Osteocyte (in vitro differentiated cells): ENCODE measurements around the gene KCMF1. TPM values are rescaled to one million over a fixed set of nuclear protein-coding genes. Genes with fewer than 3 reads are reported as not detected.

Source experiments
- DNase-seq: peaks from one replicate; pipeline ENCODE4 v3.0.0; 2021; ENCODE audit warnings: mixed read lengths; ENCODE audit not compliant: unreplicated experiment; ENCODE audit errors: extremely low spot score
- H3K27ac Mint-ChIP-seq: one replicate; pipeline ENCODE4 v1.8.0; 2021; ENCODE audit warnings: mild to moderate bottlenecking, mixed read lengths; ENCODE audit not compliant: unreplicated experiment
- H3K27me3 Mint-ChIP-seq: one replicate; pipeline ENCODE4 v1.8.0; 2021; ENCODE audit warnings: mixed read lengths; ENCODE audit not compliant: unreplicated experiment
- H3K36me3 Mint-ChIP-seq: one replicate; pipeline ENCODE4 v1.8.0; 2021; ENCODE audit warnings: mixed read lengths; ENCODE audit not compliant: unreplicated experiment
- H3K4me1 Mint-ChIP-seq: one replicate; pipeline ENCODE4 v1.8.0; 2021; ENCODE audit warnings: mixed read lengths; ENCODE audit not compliant: unreplicated experiment
- H3K4me3 Mint-ChIP-seq: one replicate; pipeline ENCODE4 v1.8.0; 2021; ENCODE audit warnings: mild to moderate bottlenecking, moderate library complexity, mixed read lengths; ENCODE audit not compliant: unreplicated experiment
- H3K9me3 Mint-ChIP-seq: one replicate; pipeline ENCODE4 v1.8.0; 2021; ENCODE audit warnings: mixed read lengths; ENCODE audit not compliant: unreplicated experiment
- CTCF ChIP-seq: fragments of 200-600 bp; sonication (generic); IDR thresholded peaks from 2 replicates; pipeline ENCODE4 v1.5.0; 2021; ENCODE audit warnings: antibody characterized with exemption, mild to moderate bottlenecking, moderate library complexity
- total RNA-seq: library from RNA; stranded (reverse); gene quantifications from 2 replicates; pipeline ENCODE4 v1.2.1, GENCODE V29; 2021

The KCMF1 gene
- total RNA-seq, 1 donor from 2014 or later: 67.2 TPM

- no peaks in the 10 kb centered on the region for H3K36me3 Mint-ChIP-seq
- H3K4me1 Mint-ChIP-seq: peaks cover 42% of the 10 kb centered on the region
- no peaks in the 10 kb centered on the region for H3K27me3 Mint-ChIP-seq
- H3K9me3 Mint-ChIP-seq: no peaks in the 10 kb centered on the region
- H3K4me3 Mint-ChIP-seq: no peak overlapping the region
- peak overlapping the region; percentile 77 for H3K27ac Mint-ChIP-seq
- no peak for TF ChIP-seq CTCF
- DNase-seq: no peak
These were observed 47.1 kb downstream of the KCMF1 start for GRCh38 chr2:85018049-85018447.

- Mint-ChIP-seq H3K9me3 (no peaks in the 10 kb centered on the region), H3K27ac (no peak overlapping the region), H3K4me3 (no peak overlapping the region), H3K4me1 (peaks cover 41% of the 10 kb centered on the region), H3K36me3 (peaks cover 2% of the 10 kb centered on the region), H3K27me3 (no peaks in the 10 kb centered on the region)
- no peak for TF ChIP-seq CTCF
- no peak for DNase-seq
These were observed 48.2 kb downstream of the KCMF1 start for GRCh38 chr2:85019121-85019520.

- Mint-ChIP-seq H3K4me3 (no peak overlapping the region), H3K36me3 (peaks cover 5% of the 10 kb centered on the region), H3K27ac (no peak overlapping the region), H3K27me3 (no peaks in the 10 kb centered on the region), H3K4me1 (peaks cover 19% of the 10 kb centered on the region), H3K9me3 (no peaks in the 10 kb centered on the region)
- no peak for DNase-seq
- no peak for TF ChIP-seq CTCF
These were observed 51.3 kb downstream of the KCMF1 start for GRCh38 chr2:85022232-85022631.

- no peaks in the 10 kb centered on the region for H3K9me3 Mint-ChIP-seq
- DNase-seq: no peak
- H3K27me3 Mint-ChIP-seq: no peaks in the 10 kb centered on the region
- no peak overlapping the region for H3K4me3 Mint-ChIP-seq
- TF ChIP-seq CTCF: no peak
- H3K36me3 Mint-ChIP-seq: peaks cover 15% of the 10 kb centered on the region
- H3K4me1 Mint-ChIP-seq: peaks cover 8% of the 10 kb centered on the region
- no peak overlapping the region for H3K27ac Mint-ChIP-seq
These were observed 53.5 kb downstream of the KCMF1 start for GRCh38 chr2:85024372-85025047.

GRCh38 chr2:85032621-85033020, 61.7 kb downstream of the KCMF1 start:
- Mint-ChIP-seq H3K4me3 (no peak overlapping the region), H3K9me3 (no peaks in the 10 kb centered on the region), H3K27me3 (no peaks in the 10 kb centered on the region), H3K36me3 (peaks cover 36% of the 10 kb centered on the region), H3K4me1 (peaks cover 9% of the 10 kb centered on the region), H3K27ac (no peak overlapping the region)
- TF ChIP-seq CTCF: no peak
- no peak for DNase-seq
